Measurements from ENCODE around the gene ELP5.

The ELP5 gene

DNA sequence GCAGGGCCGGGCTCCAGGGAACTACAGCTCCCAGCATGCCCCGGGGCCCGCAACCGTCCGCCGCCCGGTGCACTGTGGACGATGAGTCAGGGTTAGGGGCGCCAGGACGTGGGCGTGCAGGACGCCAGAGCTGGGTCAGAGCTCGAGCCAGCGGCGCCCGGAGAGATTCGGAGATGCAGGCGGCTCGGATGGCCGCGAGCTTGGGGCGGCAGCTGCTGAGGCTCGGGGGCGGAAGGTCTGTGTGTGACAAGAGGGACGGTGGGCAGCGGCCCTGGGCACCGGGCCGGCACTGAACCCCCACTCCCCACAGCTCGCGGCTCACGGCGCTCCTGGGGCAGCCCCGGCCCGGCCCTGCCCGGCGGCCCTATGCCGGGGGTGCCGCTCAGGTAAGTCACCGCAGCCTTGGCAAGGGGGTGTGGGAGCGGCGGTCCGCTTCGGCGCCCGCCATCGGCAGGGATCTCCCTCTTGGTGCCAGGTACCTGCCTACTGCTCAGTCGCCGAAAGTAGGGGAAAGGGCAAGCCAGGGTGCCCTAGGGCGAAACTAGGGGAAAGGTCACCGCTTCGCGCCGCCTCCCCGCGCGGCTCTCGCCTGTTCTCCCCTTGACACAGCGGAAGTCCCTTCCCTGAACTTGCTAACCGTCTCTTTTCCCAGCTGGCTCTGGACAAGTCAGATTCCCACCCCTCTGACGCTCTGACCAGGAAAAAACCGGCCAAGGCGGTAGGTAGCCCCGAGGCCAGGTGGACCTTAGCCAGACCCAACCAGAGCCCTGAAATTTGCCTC, 32.0 kb upstream of the ELP5 start, which contains the start of the genes ACADVL and DLG4:
TSS of gene ACADVL (plus strand) at position 127 of the 781 bp plus-strand sequence. CDS start at position 174, 47 bp downstream.
TSS of gene DLG4 (minus strand) at position 25 of the 781 bp plus-strand sequence.
- no peaks in the 10 kb centered on the region for H3K9me3 ChIP-seq (ENCODE audit: insufficient read depth, low read depth, low read length)
- peaks cover 27% of the 10 kb centered on the region; the same call in 1 of the 2 replicates for H3K36me3 ChIP-seq (ENCODE audit: insufficient read depth, low read length)
- TF ChIP-seq, protein P1, sequence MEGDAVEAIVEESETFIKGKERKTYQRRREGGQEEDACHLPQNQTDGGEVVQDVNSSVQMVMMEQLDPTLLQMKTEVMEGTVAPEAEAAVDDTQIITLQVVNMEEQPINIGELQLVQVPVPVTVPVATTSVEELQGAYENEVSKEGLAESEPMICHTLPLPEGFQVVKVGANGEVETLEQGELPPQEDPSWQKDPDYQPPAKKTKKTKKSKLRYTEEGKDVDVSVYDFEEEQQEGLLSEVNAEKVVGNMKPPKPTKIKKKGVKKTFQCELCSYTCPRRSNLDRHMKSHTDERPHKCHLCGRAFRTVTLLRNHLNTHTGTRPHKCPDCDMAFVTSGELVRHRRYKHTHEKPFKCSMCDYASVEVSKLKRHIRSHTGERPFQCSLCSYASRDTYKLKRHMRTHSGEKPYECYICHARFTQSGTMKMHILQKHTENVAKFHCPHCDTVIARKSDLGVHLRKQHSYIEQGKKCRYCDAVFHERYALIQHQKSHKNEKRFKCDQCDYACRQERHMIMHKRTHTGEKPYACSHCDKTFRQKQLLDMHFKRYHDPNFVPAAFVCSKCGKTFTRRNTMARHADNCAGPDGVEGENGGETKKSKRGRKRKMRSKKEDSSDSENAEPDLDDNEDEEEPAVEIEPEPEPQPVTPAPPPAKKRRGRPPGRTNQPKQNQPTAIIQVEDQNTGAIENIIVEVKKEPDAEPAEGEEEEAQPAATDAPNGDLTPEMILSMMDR (conservative IDR thresholded peaks at IDR 0.05; ENCODE audit: low read length), result no peak
- TF ChIP-seq EZH2phosphoT487 (IDR thresholded peaks at IDR 0.05; ENCODE audit: borderline replicate concordance), result no peak
- no peaks in the 10 kb centered on the region for H3K9me2 ChIP-seq (replicated peaks; ENCODE audit: low read depth, low read length)
- no peaks in the 10 kb centered on the region for H3K27me3 ChIP-seq (ENCODE audit: insufficient read depth, low read length, poor library complexity, severe bottlenecking)
- no peaks in the 10 kb centered on the region for H3F3A ChIP-seq (ENCODE audit: low read depth)
- H3K79me2 ChIP-seq (ENCODE audit: insufficient read depth, low read length), result peaks cover 28% of the 10 kb centered on the region; the same call in 1 of the 2 replicates
- peak within 1 kb of the TSS; percentile 98 for H3K4me2 ChIP-seq (ENCODE audit: low read depth, low read length, poor library complexity, severe bottlenecking)
- peaks cover 18% of the 10 kb centered on the region for H4K20me1 ChIP-seq (ENCODE audit: insufficient read depth, low read length, poor library complexity, severe bottlenecking)
- peaks cover 44% of the 10 kb centered on the region for H3K4me1 ChIP-seq (ENCODE audit: insufficient read depth, low read length, poor library complexity, severe bottlenecking)
- H3K4me3 ChIP-seq (ENCODE audit: low read length, poor library complexity, severe bottlenecking), result peak within 1 kb of the TSS; percentile 86
- H3K9ac ChIP-seq (ENCODE audit: low read depth, low read length, poor library complexity, severe bottlenecking), result peak within 1 kb of the TSS; percentile 85
- peak within 1 kb of the TSS; percentile 94 for H2AFZ ChIP-seq (ENCODE audit: low read length)

DNA sequence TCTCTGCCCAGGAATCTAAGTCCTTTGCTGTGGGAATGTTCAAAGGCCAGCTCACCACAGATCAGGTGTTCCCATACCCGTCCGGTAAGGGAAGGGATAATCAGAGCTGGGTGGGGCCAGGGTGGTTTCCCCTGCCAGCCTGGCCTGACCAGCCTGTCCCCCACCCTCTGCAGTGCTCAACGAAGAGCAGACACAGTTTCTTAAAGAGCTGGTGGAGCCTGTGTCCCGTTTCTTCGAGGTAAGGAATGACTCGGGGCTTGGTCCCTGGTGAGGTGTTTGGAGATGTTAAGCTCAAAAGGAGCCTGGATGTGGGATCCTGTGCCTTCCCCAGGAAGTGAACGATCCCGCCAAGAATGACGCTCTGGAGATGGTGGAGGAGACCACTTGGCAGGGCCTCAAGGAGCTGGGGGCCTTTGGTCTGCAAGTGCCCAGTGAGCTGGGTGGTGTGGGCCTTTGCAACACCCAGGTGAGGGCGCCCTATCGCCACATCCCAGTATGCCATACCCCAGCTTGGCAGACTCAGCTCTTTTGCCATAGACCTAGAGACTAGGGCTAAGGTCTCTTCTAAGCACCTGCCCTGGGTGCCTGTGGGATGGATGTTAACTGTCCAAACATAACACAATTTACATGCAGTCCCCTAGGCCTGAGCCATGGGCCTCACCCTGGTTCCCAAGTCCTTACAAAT, 31.3 kb upstream of the ELP5 start:
- Histone ChIP-seq H3K9ac (ENCODE audit: low read depth, low read length, poor library complexity, severe bottlenecking) (peak overlapping the region; percentile 85), H3K27me3 (ENCODE audit: insufficient read depth, low read length, poor library complexity, severe bottlenecking) (no peaks in the 10 kb centered on the region), H3K4me1 (ENCODE audit: insufficient read depth, low read length, poor library complexity, severe bottlenecking) (peaks cover 39% of the 10 kb centered on the region), H2AFZ (ENCODE audit: low read length) (no peak overlapping the region), H4K20me1 (ENCODE audit: insufficient read depth, low read length, poor library complexity, severe bottlenecking) (peaks cover 13% of the 10 kb centered on the region), H3K36me3 (ENCODE audit: insufficient read depth, low read length) (peaks cover 28% of the 10 kb centered on the region; the same call in 1 of the 2 replicates), H3K9me3 (ENCODE audit: insufficient read depth, low read depth, low read length) (no peaks in the 10 kb centered on the region), H3K4me2 (ENCODE audit: low read depth, low read length, poor library complexity, severe bottlenecking) (peak overlapping the region; percentile 98), H3F3A (ENCODE audit: low read depth) (no peaks in the 10 kb centered on the region), H3K9me2 (replicated peaks; ENCODE audit: low read depth, low read length) (no peaks in the 10 kb centered on the region), H3K4me3 (ENCODE audit: low read length, poor library complexity, severe bottlenecking) (peak overlapping the region; percentile 86), H3K79me2 (ENCODE audit: insufficient read depth, low read length) (peaks cover 28% of the 10 kb centered on the region; the same call in 1 of the 2 replicates)
- TF ChIP-seq EZH2phosphoT487 (IDR thresholded peaks at IDR 0.05; ENCODE audit: borderline replicate concordance), result no peak
- TF ChIP-seq, protein P1 (conservative IDR thresholded peaks at IDR 0.05; ENCODE audit: low read length), result peak; percentile 80

DNA sequence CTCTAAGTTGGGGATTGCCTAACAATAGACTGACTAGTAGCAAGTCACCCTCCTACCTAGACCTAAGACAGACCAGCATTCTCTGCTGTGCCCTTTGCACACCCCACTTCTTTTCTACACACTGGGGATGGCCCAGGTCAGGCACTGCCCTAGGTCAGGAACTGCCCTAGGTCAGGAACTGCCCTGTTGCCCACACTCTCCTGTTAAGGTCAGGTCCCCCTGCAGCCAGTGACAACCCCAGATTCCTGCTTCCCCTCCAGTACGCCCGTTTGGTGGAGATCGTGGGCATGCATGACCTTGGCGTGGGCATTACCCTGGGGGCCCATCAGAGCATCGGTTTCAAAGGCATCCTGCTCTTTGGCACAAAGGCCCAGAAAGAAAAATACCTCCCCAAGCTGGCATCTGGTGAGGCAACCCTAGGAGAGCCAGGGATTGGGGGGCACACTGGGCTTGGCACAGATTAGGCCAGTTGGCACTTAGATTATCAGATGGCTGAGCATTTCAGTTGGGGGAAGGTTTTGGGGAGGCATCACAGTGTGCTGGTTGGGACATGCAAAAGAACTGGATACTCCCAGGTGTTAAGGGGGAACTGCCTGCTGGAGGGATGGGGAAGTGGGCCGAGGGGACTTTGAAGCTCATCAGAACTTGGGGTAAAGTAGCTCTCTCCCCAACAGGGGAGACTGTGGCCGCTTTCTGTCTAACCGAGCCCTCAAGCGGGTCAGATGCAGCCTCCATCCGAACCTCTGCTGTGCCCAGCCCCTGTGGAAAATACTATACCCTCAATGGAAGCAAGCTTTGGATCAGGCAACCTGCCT, 30.5 kb upstream of the ELP5 start:
- Histone ChIP-seq H3K9me3 (ENCODE audit: insufficient read depth, low read depth, low read length) (no peaks in the 10 kb centered on the region), H2AFZ (ENCODE audit: low read length) (no peak overlapping the region), H3K79me2 (ENCODE audit: insufficient read depth, low read length) (peaks cover 22% of the 10 kb centered on the region; the same call in 1 of the 2 replicates), H3K9me2 (replicated peaks; ENCODE audit: low read depth, low read length) (no peaks in the 10 kb centered on the region), H3F3A (ENCODE audit: low read depth) (no peaks in the 10 kb centered on the region), H3K9ac (ENCODE audit: low read depth, low read length, poor library complexity, severe bottlenecking) (peak overlapping the region; percentile 85), H3K4me1 (ENCODE audit: insufficient read depth, low read length, poor library complexity, severe bottlenecking) (peaks cover 31% of the 10 kb centered on the region), H3K27me3 (ENCODE audit: insufficient read depth, low read length, poor library complexity, severe bottlenecking) (no peaks in the 10 kb centered on the region), H4K20me1 (ENCODE audit: insufficient read depth, low read length, poor library complexity, severe bottlenecking) (peaks cover 13% of the 10 kb centered on the region), H3K36me3 (ENCODE audit: insufficient read depth, low read length) (peaks cover 30% of the 10 kb centered on the region; the same call in 1 of the 2 replicates), H3K4me3 (ENCODE audit: low read length, poor library complexity, severe bottlenecking) (peak overlapping the region; percentile 86), H3K4me2 (ENCODE audit: low read depth, low read length, poor library complexity, severe bottlenecking) (peak overlapping the region; percentile 98)
- TF ChIP-seq, protein P1 (conservative IDR thresholded peaks at IDR 0.05; ENCODE audit: low read length), result no peak
- TF ChIP-seq EZH2phosphoT487 (IDR thresholded peaks at IDR 0.05; ENCODE audit: borderline replicate concordance), result no peak

Data from Loucy (cell line).